Measurements from ENCODE around the gene LRP1B.

The LRP1B gene

DNA sequence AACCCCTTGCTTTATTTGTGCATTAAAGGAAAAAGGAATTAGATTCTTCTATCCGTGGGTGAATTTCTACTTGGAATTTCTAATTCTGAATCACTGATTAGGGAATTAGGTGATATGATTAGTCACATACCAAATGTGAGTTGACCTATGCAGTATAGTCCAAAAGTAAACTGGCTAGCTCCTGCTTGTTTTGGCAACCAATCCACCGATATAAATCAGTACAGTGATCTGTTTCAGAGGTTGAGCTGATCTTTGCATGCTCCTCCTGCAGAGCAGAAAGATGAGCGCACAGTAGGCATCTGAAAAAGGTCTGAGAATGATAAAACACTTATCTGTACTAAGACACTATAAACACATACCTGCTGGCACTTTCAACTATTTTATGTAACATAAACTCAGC lies 86.6 kb downstream of the LRP1B start:
- TF ChIP-seq SIN3A (IDR thresholded peaks at IDR 0.05; ENCODE audit: borderline replicate concordance, insufficient read depth, low read length): no peak
- no peak for TF ChIP-seq POLR2AphosphoS5 (IDR thresholded peaks at IDR 0.05; ENCODE audit: low read depth, low read length)
- no peak for TF ChIP-seq FOXP2 (optimal IDR thresholded peaks at IDR 0.05; ENCODE audit: borderline replicate concordance, extremely low read depth, extremely low read length, insufficient read depth)
- no peak for TF ChIP-seq REST (IDR thresholded peaks at IDR 0.05; ENCODE audit: insufficient read depth in 1 of 2, low read depth in 2 of 2, low read length in 2 of 2)
- TF ChIP-seq TAF1 (IDR thresholded peaks at IDR 0.05; ENCODE audit: borderline replicate concordance, insufficient read depth, low read length): no peak

GRCh38 chr2:142042536-142043199 lies 88.1 kb downstream of the LRP1B start:
- TF ChIP-seq SIN3A (IDR thresholded peaks at IDR 0.05; ENCODE audit: borderline replicate concordance, insufficient read depth, low read length): no peak
- TF ChIP-seq FOXP2 (optimal IDR thresholded peaks at IDR 0.05; ENCODE audit: borderline replicate concordance, extremely low read depth, extremely low read length, insufficient read depth): no peak
- TF ChIP-seq REST (IDR thresholded peaks at IDR 0.05; ENCODE audit: insufficient read depth in 1 of 2, low read depth in 2 of 2, low read length in 2 of 2): no peak
- no peak for TF ChIP-seq POLR2AphosphoS5 (IDR thresholded peaks at IDR 0.05; ENCODE audit: low read depth, low read length)
- TF ChIP-seq TAF1 (IDR thresholded peaks at IDR 0.05; ENCODE audit: borderline replicate concordance, insufficient read depth, low read length): no peak

GRCh38 chr2:142041996-142042395 lies 88.8 kb downstream of the LRP1B start:
- TF ChIP-seq FOXP2 (optimal IDR thresholded peaks at IDR 0.05; ENCODE audit: borderline replicate concordance, extremely low read depth, extremely low read length, insufficient read depth) (no peak), TAF1 (IDR thresholded peaks at IDR 0.05; ENCODE audit: borderline replicate concordance, insufficient read depth, low read length) (no peak), SIN3A (IDR thresholded peaks at IDR 0.05; ENCODE audit: borderline replicate concordance, insufficient read depth, low read length) (no peak), POLR2AphosphoS5 (IDR thresholded peaks at IDR 0.05; ENCODE audit: low read depth, low read length) (no peak), REST (IDR thresholded peaks at IDR 0.05; ENCODE audit: insufficient read depth in 1 of 2, low read depth in 2 of 2, low read length in 2 of 2) (no peak)

- TF ChIP-seq REST (IDR thresholded peaks at IDR 0.05; ENCODE audit: insufficient read depth in 1 of 2, low read depth in 2 of 2, low read length in 2 of 2) (no peak), POLR2AphosphoS5 (IDR thresholded peaks at IDR 0.05; ENCODE audit: low read depth, low read length) (no peak), SIN3A (IDR thresholded peaks at IDR 0.05; ENCODE audit: borderline replicate concordance, insufficient read depth, low read length) (no peak), FOXP2 (optimal IDR thresholded peaks at IDR 0.05; ENCODE audit: borderline replicate concordance, extremely low read depth, extremely low read length, insufficient read depth) (no peak), TAF1 (IDR thresholded peaks at IDR 0.05; ENCODE audit: borderline replicate concordance, insufficient read depth, low read length) (no peak)
These were observed 89.7 kb downstream of the LRP1B start for GRCh38 chr2:142041105-142041504.

All from PFSK-1 (cell line).